Neuron (in vitro differentiated cells): ENCODE results near the gene EEA1.

ENCODE experiments used
- H2AFZ ChIP-seq: one replicate; pipeline ENCODE4 v1.6.1; 2013; ENCODE audit warnings: low read depth, mild to moderate bottlenecking, inconsistent platforms, low read length, moderate library complexity
- H3K27me3 ChIP-seq: one replicate; pipeline ENCODE4 v1.6.1; 2013; ENCODE audit warnings: low read length; ENCODE audit not compliant: insufficient read depth
- H3K36me3 ChIP-seq: one replicate; pipeline ENCODE4 v1.6.1; 2013; ENCODE audit warnings: low read length; ENCODE audit not compliant: insufficient read depth
- H3K4me1 ChIP-seq: one replicate; pipeline ENCODE4 v1.6.1; 2013; ENCODE audit warnings: low read length; ENCODE audit not compliant: insufficient read depth
- H3K4me3 ChIP-seq: 2 replicates; pipeline ENCODE4 v1.5.1; 2013; ENCODE audit warnings: mild to moderate bottlenecking, low read length, moderate library complexity
- H3K9me3 ChIP-seq: one replicate; pipeline ENCODE4 v1.6.1; 2013; ENCODE audit warnings: low read length

EEA1 gene

DNA sequence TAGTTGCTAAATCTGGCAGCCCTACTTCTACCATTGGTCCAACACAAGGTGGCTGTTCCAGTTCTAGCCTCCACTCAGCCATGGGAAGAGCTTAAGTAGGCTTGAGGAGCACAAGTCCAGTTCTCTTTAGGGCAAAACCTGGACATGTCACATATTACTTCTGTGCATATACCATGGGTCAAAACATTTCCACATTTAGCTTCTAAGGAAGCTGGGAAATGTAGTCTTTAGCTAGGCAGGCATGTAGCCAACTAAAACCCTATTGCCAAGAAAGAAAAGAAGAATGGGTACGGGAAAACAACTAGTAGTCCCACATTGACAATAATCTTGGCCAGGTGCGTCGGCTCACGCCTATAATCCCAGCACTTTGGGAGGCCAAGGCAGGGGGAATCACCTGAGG is 20.9 kb upstream of the EEA1 start:
- Histone ChIP-seq H3K4me3 (no peak overlapping the region), H3K9me3 (peaks cover 5% of the 10 kb centered on the region), H3K36me3 (no peaks in the 10 kb centered on the region), H3K27me3 (no peaks in the 10 kb centered on the region), H2AFZ (no peak overlapping the region), H3K4me1 (no peaks in the 10 kb centered on the region)

DNA sequence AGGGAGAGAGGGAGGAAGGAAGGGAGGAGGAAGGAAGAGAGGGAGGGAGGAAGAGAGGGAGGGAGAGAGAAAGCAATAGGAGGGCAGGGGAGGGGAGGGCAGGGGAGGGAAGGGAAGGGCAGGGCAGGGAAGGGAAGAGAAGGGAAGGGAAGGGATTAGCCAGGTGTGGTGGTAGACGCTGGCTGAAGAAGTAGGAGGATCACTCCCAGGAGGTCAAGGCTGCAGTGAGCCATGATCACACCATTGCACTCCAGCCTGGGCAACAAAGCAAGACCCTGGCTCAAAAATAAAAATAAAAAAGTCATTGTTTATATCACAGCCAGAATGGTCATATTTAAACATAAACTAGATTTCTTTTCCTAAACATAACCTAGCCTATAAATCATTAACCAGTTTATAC is 20.4 kb upstream of the EEA1 start:
- peaks cover 5% of the 10 kb centered on the region for H3K9me3 ChIP-seq
- H3K4me3 ChIP-seq, result no peak overlapping the region
- no peaks in the 10 kb centered on the region for H3K4me1 ChIP-seq
- H3K27me3 ChIP-seq, result no peaks in the 10 kb centered on the region
- no peak overlapping the region for H2AFZ ChIP-seq
- H3K36me3 ChIP-seq, result no peaks in the 10 kb centered on the region

DNA sequence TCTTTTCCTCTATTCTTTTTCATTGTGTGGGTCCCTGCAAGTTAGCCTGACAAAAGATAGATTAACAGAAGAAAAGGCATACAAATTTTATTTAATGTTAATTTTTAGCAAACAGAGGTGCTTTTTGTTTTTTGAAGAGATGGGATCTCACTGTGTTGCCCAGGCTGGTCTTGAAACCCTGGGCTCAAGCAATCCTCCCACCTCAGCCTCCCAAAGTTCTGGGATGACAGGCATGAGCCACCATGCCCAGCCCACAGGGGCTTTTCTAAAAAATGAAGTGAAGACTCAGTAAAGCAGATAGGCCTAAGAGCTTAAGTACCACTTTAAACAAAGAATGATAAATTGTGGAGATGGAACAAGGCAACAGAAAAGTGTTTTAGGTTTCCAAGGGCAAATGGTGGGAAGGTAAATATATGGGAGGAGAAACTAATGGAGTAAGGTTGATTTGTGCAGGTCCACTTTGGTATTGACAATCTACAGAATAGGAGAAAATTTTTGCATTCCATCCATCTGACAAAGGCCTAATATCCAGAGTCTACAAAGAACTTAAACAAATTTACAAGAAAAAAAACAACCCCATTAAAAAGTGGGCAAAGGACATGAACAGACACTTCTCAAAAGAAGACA is 18.6 kb upstream of the EEA1 start:
- H3K36me3 ChIP-seq, result no peaks in the 10 kb centered on the region
- H3K9me3 ChIP-seq, result no peaks in the 10 kb centered on the region
- H3K4me1 ChIP-seq, result no peaks in the 10 kb centered on the region
- no peak overlapping the region for H2AFZ ChIP-seq
- no peaks in the 10 kb centered on the region for H3K27me3 ChIP-seq
- H3K4me3 ChIP-seq, result no peak overlapping the region

DNA sequence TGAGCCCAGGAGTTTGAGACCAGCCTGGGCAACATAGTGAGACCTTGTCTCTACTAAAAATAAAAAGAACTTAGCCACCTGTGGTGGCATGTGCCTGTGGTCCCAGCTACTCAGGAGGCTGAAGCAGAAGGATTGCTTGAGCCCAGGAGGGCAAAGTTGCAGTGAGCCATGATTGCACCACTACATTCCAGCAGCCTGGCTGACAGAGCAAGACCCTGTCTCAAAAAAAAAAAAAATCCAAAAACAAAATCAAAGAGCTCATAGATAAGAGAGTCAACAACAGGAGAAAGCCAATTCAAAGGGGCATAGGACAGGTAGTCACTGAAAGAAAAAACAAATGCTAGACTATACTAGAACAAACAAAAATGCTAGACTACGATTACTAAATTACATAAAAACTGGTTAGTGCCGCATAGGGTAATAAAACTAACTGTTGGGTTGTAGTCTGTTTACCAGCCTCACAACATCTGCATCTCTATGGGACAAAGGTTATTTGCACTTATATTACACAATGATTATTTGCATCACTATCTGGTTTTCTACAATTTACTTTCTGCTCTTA is 16.6 kb upstream of the EEA1 start:
- H3K9me3 ChIP-seq, result no peaks in the 10 kb centered on the region
- no peaks in the 10 kb centered on the region for H3K4me1 ChIP-seq
- H2AFZ ChIP-seq, result no peak overlapping the region
- no peak overlapping the region for H3K4me3 ChIP-seq
- no peaks in the 10 kb centered on the region for H3K27me3 ChIP-seq
- no peaks in the 10 kb centered on the region for H3K36me3 ChIP-seq

DNA sequence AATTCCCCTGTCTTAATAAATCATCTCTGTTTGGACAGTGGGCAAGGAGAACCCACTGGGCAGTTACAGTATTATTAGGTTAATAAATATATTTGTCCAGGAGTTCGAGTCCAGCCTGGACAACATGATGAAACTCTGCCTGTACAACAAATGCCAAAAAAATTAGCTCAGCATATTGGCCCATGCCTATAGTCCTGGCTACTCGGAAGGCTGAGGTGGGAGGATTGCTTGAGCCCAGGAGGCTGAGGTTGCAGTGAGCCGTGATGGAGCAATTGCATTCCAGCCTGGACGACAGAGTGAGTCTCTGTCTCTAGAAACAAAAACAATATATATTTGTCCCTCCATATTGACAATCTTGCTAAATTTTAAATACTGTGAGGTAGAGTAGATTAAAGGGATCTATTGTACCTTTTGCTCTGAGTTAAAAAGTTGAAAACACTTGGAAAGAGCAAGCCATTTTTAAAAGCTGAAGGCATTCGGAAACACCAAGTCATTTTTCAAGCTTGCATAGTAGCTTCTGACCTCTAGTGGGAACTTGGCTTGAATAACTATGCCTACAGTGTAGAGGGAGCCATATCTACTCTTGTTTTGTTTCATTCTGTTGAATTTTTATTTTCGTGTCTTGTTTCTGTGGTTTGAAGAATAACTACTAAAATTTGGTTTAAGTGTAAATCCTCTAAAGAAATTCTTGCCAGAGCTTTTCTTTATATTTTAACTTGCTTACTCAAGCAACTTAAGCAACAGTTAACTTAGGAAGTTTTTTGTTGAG is 14.6 kb upstream of the EEA1 start:
- Histone ChIP-seq H3K27me3 (no peaks in the 10 kb centered on the region), H2AFZ (no peak overlapping the region), H3K9me3 (no peaks in the 10 kb centered on the region), H3K4me1 (no peaks in the 10 kb centered on the region), H3K4me3 (no peak overlapping the region), H3K36me3 (no peaks in the 10 kb centered on the region)

DNA sequence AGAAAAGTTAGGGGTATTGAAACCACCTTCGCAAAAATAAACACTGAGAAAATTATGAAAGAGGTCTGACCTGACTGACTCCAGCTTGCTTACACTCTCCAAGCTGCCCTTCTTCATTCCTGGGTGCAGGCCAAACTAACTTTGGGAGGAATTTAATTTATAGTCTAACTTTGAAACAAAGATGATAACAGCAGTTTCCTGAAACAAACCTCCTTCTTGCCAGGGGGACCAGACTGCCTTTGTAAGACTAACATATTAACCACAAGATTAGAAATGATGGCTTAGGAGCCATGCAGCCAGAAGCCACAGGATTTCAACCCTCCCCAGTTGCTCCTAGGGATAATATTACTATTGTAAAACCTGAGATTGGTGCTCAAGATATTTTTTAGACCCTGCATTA is 13.8 kb upstream of the EEA1 start:
- H2AFZ ChIP-seq, result no peak overlapping the region
- no peak overlapping the region for H3K4me3 ChIP-seq
- H3K4me1 ChIP-seq, result no peaks in the 10 kb centered on the region
- H3K9me3 ChIP-seq, result no peaks in the 10 kb centered on the region
- H3K27me3 ChIP-seq, result no peaks in the 10 kb centered on the region
- no peaks in the 10 kb centered on the region for H3K36me3 ChIP-seq

DNA sequence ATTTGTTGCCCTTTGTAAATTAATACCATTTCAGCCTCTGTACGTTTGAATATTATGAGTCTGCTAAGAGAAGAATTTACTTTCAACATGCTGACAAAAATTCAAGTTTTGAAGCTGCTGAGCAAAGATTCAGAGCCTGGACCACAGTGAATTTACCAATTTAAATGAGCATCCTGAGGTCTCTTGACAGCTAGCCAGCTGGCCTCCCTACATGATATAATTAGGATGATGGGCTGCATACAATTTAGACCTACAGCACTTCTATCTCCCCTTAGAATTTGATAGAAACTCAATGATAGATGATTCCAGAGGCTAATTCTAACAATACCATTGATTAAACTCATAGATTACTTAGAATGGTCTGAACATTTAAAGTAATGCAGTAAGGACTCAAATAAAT is 10.0 kb upstream of the EEA1 start:
- H3K9me3 ChIP-seq, result no peaks in the 10 kb centered on the region
- no peaks in the 10 kb centered on the region for H3K36me3 ChIP-seq
- H2AFZ ChIP-seq, result no peak overlapping the region
- no peaks in the 10 kb centered on the region for H3K4me1 ChIP-seq
- no peak overlapping the region for H3K4me3 ChIP-seq
- H3K27me3 ChIP-seq, result no peaks in the 10 kb centered on the region

DNA sequence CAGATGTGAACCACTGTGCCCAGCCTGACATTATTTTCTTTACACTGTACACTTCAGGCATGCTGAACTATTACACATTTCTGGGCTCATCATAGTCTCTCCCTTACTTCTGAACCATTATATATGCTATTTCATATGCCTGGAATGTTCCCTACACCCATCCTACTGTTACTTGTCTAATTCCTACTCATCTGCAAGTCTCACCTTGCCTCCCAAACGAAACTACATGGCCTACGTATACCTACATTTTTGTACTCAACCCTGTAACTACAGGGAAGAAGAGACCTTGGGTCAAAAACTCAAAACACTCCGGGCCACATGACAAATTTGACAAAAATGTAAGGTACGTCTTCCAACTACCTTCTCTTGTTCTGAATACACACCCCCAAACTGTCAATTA is 9.5 kb upstream of the EEA1 start:
- Histone ChIP-seq H3K9me3 (no peaks in the 10 kb centered on the region), H2AFZ (no peak overlapping the region), H3K4me1 (peaks cover 3% of the 10 kb centered on the region), H3K36me3 (no peaks in the 10 kb centered on the region), H3K27me3 (no peaks in the 10 kb centered on the region), H3K4me3 (no peak overlapping the region)

DNA sequence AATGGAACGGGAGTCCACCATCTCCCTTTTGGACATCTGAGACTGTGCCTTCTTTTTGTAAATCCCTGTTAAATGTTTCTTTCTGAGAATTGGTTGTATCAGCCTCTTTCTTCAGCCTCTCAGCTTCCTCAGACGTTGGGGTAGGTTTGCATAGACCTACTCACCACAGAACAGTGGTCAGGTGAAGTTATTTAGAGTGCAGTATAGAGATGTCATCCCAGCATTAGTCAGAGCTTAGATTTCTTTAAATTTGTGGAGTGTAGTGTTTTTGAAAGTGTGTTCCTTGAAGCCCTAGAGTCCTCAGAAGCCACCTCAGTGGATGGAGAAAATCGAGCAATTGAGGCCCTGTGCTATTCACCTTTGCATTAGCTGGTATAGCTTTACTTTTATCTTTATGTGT is 8.9 kb upstream of the EEA1 start:
- H3K4me1 ChIP-seq, result peaks cover 8% of the 10 kb centered on the region
- no peaks in the 10 kb centered on the region for H3K36me3 ChIP-seq
- no peak overlapping the region for H3K4me3 ChIP-seq
- H2AFZ ChIP-seq, result no peak overlapping the region
- no peaks in the 10 kb centered on the region for H3K9me3 ChIP-seq
- no peaks in the 10 kb centered on the region for H3K27me3 ChIP-seq

DNA sequence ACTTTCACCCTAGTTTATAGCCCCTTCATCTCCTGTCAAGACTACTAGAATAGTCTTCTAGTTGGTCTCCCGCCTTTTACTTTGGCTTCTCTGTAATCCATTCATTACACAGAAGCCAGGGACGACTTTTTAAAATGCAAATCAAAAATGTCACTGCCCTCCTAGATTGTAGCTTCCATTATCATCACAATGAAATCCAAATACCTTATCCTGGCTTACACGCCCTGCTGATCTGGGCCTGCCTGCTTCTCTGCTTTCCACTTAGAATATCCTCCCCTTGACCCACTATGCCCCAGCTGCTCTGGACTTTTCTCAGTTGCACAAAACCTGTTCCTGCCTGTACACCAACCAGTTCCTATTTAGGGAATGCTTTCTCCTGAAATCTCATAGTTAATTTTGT is 4.5 kb upstream of the EEA1 start:
- no peaks in the 10 kb centered on the region for H3K9me3 ChIP-seq
- no peaks in the 10 kb centered on the region for H3K27me3 ChIP-seq
- no peaks in the 10 kb centered on the region for H3K36me3 ChIP-seq
- H3K4me1 ChIP-seq, result peaks cover 15% of the 10 kb centered on the region
- no peak overlapping the region for H3K4me3 ChIP-seq
- H2AFZ ChIP-seq, result no peak overlapping the region

DNA sequence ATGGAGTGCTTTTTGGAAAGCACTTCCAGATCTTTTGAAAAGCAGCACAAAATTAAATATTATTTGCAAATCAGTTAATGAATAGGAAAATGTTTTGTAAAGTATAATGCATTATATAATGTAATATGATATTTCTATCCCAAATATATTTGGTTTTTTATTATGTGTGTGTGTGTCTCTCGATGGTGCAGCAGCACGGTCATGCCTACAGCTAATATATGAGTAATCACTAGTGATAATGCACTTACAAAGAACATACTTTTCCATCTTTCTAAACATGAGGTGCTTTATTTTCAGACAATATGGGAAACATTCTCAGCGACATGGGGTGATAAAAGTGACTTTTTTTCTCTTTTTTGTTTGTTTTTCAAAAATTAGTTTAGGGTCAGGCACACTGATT is 1.3 kb upstream of the EEA1 start:
- Histone ChIP-seq H3K36me3 (peaks cover 2% of the 10 kb centered on the region), H3K4me3 (peak overlapping the region; percentile 55), H3K9me3 (no peaks in the 10 kb centered on the region), H3K4me1 (peaks cover 31% of the 10 kb centered on the region), H3K27me3 (no peaks in the 10 kb centered on the region), H2AFZ (peak overlapping the region; percentile 60)

DNA sequence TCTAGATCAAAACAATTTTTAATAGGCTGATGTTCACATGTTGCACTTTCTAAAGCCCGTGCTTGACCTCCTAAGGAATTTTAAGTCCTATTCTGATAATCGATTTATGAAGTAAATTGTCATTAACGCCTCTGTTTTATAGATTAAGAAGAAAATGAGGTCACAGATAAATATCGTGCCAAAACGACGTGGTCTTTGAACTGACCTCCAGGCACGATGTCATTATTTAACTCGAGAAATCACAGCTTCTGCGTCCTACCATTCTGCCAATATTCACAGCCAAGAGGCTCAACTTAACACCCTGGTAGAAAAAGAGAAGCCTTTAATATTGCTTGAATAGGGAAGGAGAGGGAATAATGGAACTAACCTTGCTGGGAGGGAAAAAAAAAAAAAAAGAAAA is 888 bp upstream of the EEA1 start:
- Histone ChIP-seq H3K4me1 (peaks cover 31% of the 10 kb centered on the region), H3K36me3 (peaks cover 2% of the 10 kb centered on the region), H3K27me3 (no peaks in the 10 kb centered on the region), H3K4me3 (peak overlapping the region; percentile 55), H2AFZ (peak overlapping the region; percentile 60), H3K9me3 (no peaks in the 10 kb centered on the region)

DNA sequence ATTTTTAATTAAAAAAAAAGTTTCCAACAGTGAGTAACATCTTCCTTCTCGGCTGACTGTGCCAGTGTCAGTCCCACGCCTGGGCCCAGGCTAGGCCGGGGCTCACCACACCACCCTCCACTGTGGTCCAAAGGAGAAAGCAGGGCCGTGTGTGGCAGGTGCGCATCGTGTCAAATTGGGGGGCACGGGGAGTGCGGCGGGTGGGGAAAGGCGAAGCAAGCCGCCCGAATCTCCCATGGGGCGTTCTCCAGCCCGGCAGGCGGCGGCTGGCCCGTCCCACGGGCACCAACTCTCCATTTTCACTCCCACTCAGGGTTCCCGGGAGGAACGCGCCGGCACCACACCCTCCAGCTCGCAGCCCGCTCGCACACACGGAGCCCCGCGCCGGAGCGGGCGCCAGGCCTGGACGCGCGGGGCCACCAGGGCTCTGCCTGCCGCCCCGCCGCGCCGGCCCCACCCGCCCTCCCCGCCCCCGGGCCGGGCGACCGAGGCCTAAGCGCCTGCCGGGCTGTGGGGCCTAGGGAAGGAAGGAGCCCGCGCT is 604 bp downstream of the EEA1 start:
- peaks cover 26% of the 10 kb centered on the region for H3K4me1 ChIP-seq
- peak overlapping the region; percentile 76 for H3K4me3 ChIP-seq
- H3K27me3 ChIP-seq, result no peaks in the 10 kb centered on the region
- H3K36me3 ChIP-seq, result peaks cover 2% of the 10 kb centered on the region
- no peaks in the 10 kb centered on the region for H3K9me3 ChIP-seq
- H2AFZ ChIP-seq, result peak overlapping the region; percentile 44
